ENCODE results near the gene DPPA2.
"Not testable (repeated sequence)": the region's sequence is repeated elsewhere in the genome, so short reads cannot be mapped to it uniquely, and the experiment has no call there.

DPPA2 gene

DNA sequence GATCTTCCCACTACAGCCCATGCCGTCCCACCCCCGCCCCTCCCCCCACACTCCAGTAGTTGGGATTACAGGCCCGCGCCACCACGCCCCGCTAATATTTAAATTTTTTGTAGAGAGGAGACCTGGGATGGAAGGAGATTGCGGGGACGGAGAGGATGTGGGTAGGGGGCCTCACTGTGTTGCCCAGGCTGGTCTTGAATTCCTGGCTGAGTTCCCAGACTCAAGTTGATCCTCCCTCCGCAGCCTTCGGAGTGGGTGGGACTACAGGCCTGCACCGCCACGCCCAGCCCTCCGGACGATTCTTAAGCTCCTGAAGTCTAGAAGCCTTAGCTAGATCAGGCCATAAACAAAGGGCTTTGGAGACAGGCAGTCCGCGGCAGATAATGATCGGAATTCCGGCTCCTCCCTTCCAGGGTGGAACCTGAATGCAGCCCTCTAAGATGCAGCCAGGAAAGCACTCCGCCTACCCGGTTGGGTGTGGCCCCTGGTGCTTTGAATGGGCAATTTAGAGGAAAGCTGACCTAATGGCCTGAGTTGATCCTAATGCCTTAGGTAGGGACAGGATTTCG is at the start of gene DPPA2:
TSS of gene DPPA2 (minus strand) at position 356 of the 569 bp plus-strand sequence. CDS start 1,975 bp downstream, outside the sequence.
- in situ Hi-C loops (cut with MboI; ENCODE audit: low pct_unique_long_range_greater_than_20kb, low sequenced_read_pairs): no loop called here

DNA sequence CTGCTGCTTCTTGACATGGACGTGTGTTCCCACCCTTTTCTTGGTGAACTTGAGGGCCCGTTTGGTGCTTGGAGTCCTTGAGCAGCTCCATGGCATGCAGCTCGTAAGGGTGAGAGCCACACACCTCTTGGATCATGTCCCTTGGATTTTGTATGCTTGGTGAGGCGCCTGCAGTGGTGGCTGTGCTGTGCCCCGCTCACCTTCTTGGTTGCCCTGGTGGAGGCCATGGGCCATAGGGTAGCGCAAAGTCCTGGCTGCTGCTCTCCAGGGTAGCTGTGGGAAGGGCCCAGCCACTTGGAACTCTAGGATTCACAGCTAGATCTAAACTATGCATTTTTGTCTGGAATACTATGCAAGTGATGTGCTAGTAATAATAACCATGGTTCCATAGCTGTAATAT is 47.8 kb upstream of the DPPA2 start:
- in situ Hi-C loops (cut with MboI; ENCODE audit: low pct_unique_long_range_greater_than_20kb, low sequenced_read_pairs): no loop called here
- DNase-seq: no peak

More for the DNA sequence above, at the start of gene DPPA2:
- DNase-seq: no peak

DNA sequence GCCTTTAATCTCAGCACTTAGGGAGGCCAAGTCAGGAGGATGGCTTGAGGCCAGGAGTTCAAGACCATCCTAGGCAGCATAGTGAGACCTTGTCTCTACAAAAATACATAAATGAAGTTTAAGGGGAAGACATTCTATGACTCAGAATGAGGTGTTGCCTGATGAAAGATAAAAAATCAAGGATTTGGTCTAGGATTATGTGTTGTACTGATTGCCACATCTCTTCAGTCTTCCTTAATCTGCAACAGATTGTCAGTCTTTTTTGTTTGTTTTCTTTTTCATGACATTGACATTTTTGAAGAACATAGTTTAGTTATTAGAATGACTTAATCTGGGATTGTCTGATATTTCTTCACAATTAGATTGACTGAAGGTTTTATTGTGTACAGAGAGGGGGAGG is 47.3 kb upstream of the DPPA2 start:
- DNase-seq: no peak

DNA sequence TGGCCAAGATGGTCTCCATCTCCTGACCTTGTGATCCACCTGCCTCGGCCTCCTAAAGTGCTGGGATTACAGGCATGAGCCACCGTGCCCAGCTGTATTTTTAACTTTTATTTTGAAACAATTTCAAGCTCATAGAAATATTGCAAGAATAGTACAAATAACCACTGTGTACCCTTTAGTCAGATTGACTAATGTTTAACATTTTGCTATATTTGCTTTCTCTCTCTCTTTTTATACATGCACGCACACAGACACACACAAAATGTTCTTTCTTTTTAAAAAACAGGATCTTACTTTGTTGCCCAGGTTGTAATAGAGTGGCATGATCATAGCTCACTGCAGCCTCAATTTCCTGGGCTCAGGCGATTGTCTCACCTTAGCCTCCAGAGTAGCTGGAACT is 46.5 kb upstream of the DPPA2 start:
- in situ Hi-C loops (cut with MboI; ENCODE audit: low pct_unique_long_range_greater_than_20kb, low sequenced_read_pairs): no loop called here
- no peak for DNase-seq

More for the DNA sequence above, 47.3 kb upstream of the DPPA2 start:
- in situ Hi-C loops (cut with MboI; ENCODE audit: low pct_unique_long_range_greater_than_20kb, low sequenced_read_pairs): no loop called here

DNA sequence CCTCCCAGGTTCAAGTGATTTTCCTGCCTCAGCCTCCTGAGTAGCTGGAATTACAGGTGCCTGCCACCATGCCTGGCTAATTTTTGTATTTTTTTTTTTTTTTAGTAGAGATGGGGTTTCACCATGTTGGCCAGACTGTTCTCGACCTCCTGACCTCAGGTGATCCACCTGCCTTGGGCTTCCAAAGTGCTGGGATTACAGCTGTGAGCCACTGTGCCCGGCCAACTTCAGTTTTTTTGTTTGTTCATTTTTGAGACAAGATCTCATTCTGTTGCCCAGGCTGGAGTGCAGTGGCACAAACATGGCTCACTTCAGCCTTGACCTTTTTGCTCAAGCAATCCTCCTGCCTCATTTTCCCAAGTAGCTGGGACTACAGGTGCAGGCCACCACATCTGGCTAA is 42.5 kb upstream of the DPPA2 start:
- in situ Hi-C loops (cut with MboI; ENCODE audit: low pct_unique_long_range_greater_than_20kb, low sequenced_read_pairs); DNase-seq: not testable (repeated sequence)

DNA sequence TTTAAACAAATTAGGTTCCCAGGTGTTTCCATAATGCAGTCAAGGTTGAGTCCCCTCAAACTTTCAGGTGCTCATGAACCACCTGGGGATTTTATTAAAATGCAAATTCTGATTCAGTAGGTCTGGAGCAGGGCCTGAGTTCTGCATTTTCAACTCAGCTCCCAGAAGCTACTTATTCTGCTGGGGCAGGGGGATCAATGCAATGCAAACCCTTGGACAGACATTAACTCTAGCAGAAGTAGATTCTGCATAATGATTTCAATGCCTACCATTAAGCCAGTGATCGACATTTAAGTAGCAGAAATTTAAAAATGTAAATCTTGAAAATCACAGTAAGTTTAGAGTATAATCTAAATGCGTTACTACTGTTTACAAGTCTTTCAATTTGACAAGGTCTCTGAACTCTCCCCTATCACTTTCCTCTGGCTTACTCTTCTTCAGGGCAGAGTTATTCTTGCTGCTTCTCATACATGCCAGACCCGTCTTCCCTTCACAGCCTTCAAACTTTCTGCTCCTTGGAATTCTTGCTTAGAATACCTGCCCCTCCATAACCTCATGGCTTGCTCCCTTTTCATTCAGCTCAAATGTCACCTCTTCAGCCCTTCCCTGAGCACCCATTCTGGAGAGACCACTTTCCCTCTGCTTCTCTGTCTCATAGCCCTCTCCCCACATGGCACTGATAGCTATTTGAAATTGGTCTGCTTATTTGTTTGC is 40.3 kb upstream of the DPPA2 start:
- in situ Hi-C loops (cut with MboI; ENCODE audit: low pct_unique_long_range_greater_than_20kb, low sequenced_read_pairs): no loop called here
- no peak for DNase-seq

- in situ Hi-C loops (cut with MboI; ENCODE audit: low pct_unique_long_range_greater_than_20kb, low sequenced_read_pairs): no loop called here
Measured at GRCh38 chr3:109355625-109356441, 39.5 kb upstream of the DPPA2 start.

GRCh38 chr3:109353057-109353456 is 36.7 kb upstream of the DPPA2 start:
- in situ Hi-C loops (cut with MboI; ENCODE audit: low pct_unique_long_range_greater_than_20kb, low sequenced_read_pairs): no loop called here
- no peak for DNase-seq

More at GRCh38 chr3:109355625-109356441, 39.5 kb upstream of the DPPA2 start:
- DNase-seq: no peak

DNA sequence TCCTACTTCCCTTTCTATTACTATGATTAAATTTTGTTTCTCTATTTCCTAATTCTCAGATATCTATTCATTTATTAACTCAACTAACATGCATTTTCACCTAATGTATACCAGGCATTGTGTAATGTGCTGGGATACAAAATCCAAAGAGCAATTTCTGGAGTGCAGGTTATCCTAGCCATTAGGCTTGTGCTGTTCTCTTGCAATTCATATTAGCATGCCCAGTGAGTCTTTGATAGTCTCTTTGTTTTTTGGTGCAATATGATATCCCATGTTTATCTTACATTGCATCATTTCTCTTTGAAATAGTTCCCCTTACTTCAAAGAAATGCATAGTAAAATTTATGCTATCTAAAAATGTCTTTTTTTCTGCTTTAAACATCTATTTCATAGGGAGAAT is 34.9 kb upstream of the DPPA2 start:
- DNase-seq: no peak

GRCh38 chr3:109346770-109347295 is 30.5 kb upstream of the DPPA2 start:
- no peak for DNase-seq
- in situ Hi-C loops (cut with MboI; ENCODE audit: low pct_unique_long_range_greater_than_20kb, low sequenced_read_pairs): no loop called here

More for the DNA sequence above, 34.9 kb upstream of the DPPA2 start:
- in situ Hi-C loops (cut with MboI; ENCODE audit: low pct_unique_long_range_greater_than_20kb, low sequenced_read_pairs): no loop called here

DNA sequence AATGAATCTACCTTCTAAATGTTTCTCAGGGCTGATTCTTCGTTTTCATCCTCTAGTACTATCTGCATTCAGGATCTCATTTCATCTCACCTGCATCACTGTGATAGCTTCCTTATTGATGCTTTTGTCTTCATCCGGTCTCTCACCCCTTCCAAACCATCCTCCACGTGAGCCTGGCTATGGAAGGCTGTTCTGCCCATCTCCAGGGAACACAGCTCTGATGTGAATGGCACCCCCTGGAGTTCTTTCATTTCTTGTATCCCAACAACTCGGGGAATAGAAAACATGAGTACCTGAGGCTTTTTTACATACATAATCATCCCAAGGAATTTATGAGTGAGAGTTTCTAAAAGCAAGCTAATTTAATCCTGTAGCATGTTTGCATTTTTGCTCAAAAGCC is 29.8 kb upstream of the DPPA2 start:
- in situ Hi-C loops (cut with MboI; ENCODE audit: low pct_unique_long_range_greater_than_20kb, low sequenced_read_pairs): no loop called here
- DNase-seq: no peak

- in situ Hi-C loops (cut with MboI; ENCODE audit: low pct_unique_long_range_greater_than_20kb, low sequenced_read_pairs): no loop called here
- no peak for DNase-seq
Measured at GRCh38 chr3:109339714-109340648, 23.7 kb upstream of the DPPA2 start.

- in situ Hi-C loops (cut with MboI; ENCODE audit: low pct_unique_long_range_greater_than_20kb, low sequenced_read_pairs): no loop called here
- DNase-seq: no peak
Measured at GRCh38 chr3:109339197-109339596, 22.9 kb upstream of the DPPA2 start.

- in situ Hi-C loops (cut with MboI; ENCODE audit: low pct_unique_long_range_greater_than_20kb, low sequenced_read_pairs): no loop called here
Measured at GRCh38 chr3:109338322-109338721, 22.0 kb upstream of the DPPA2 start.

DNA sequence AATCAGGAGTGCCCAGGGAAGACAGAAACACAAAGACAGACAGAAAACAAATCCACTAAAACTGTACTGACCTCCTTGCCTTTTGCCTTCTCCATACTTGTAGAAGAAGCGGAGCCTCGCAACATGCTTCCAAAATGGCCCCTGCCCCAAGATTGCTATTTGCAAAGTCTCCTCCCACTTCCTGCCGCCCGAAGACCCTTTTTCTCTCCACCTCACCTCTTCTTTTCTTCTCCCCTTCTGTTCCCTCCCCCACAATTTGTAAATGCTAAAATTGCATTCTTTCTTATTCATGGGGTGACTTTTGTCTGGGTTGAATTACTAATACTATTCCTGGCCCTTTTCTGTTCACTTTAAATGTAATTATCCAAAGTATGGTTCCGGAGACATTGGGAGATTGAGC is 21.1 kb upstream of the DPPA2 start, which contains the start of gene DPPA4:
TSS of gene DPPA4 (minus strand) at position 154 of the 400 bp plus-strand sequence. CDS start at position 125, 29 bp downstream.
- in situ Hi-C loops (cut with MboI; ENCODE audit: low pct_unique_long_range_greater_than_20kb, low sequenced_read_pairs): no loop called here
- DNase-seq: no peak

More at GRCh38 chr3:109338322-109338721, 22.0 kb upstream of the DPPA2 start:
- no peak for DNase-seq

- in situ Hi-C loops (cut with MboI; ENCODE audit: low pct_unique_long_range_greater_than_20kb, low sequenced_read_pairs): no loop called here
- DNase-seq: no peak
Measured at GRCh38 chr3:109336291-109336861, 20.1 kb upstream of the DPPA2 start.

DNA sequence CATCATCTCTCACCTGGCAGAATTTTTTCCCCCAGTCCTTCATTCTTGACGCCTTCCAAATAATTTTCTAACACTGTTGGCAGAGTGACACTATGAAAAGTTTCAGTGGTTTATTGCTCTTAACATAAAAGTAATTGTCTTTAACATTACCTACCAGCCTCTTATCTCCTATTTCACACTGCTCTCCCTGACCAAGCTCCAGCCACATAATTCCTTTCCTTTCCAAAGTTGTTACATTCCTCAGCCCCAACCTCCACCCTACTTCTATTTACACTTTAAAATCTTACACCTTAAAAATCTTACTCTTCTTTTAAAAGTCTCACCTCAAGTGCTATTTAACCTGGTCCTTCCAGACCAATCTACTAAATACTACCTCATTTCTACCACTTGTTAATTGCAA is 18.3 kb upstream of the DPPA2 start:
- in situ Hi-C loops (cut with MboI; ENCODE audit: low pct_unique_long_range_greater_than_20kb, low sequenced_read_pairs): no loop called here
- DNase-seq: no peak

GRCh38 chr3:109331692-109332091 is 15.4 kb upstream of the DPPA2 start:
- in situ Hi-C loops (cut with MboI; ENCODE audit: low pct_unique_long_range_greater_than_20kb, low sequenced_read_pairs): no loop called here
- no peak for DNase-seq
